ENCODE results near the gene PANK4.

Gene PANK4

GRCh38 chr1:2509589-2509988 lies 16.8 kb downstream of the PANK4 start:
- DNase-seq (ENCODE audit: low read depth), result no peak
- TF ChIP-seq CTCF (conservative IDR thresholded peaks at IDR 0.05; ENCODE audit: low read length), result no peak
- H3K4me3 ChIP-seq (ENCODE audit: low read length), result no peak overlapping the region

- no peak for TF ChIP-seq CTCF (conservative IDR thresholded peaks at IDR 0.05; ENCODE audit: low read length)
- no peak overlapping the region for H3K4me3 ChIP-seq (ENCODE audit: low read length)
- DNase-seq (ENCODE audit: low read depth), result no peak
Measured at GRCh38 chr1:2508751-2509150, 17.6 kb downstream of the PANK4 start.

GRCh38 chr1:2508180-2508579 lies 18.2 kb downstream of the PANK4 start:
- DNase-seq (ENCODE audit: low read depth), result no peak
- TF ChIP-seq CTCF (conservative IDR thresholded peaks at IDR 0.05; ENCODE audit: low read length), result no peak
- H3K4me3 ChIP-seq (ENCODE audit: low read length), result no peak overlapping the region

- no peak for TF ChIP-seq CTCF (conservative IDR thresholded peaks at IDR 0.05; ENCODE audit: low read length)
- H3K4me3 ChIP-seq (ENCODE audit: low read length), result no peak overlapping the region
- no peak for DNase-seq (ENCODE audit: low read depth)
Measured at GRCh38 chr1:2507744-2508155, 18.6 kb downstream of the PANK4 start.

- no peak overlapping the region for H3K4me3 ChIP-seq (ENCODE audit: low read length)
- no peak for TF ChIP-seq CTCF (conservative IDR thresholded peaks at IDR 0.05; ENCODE audit: low read length)
- no peak for DNase-seq (ENCODE audit: low read depth)
Measured at GRCh38 chr1:2506901-2507565, 19.4 kb downstream of the PANK4 start.

GRCh38 chr1:2506007-2506860 lies 20.2 kb downstream of the PANK4 start:
- H3K4me3 ChIP-seq (ENCODE audit: low read length), result no peak overlapping the region
- TF ChIP-seq CTCF (conservative IDR thresholded peaks at IDR 0.05; ENCODE audit: low read length), result no peak
- no peak for DNase-seq (ENCODE audit: low read depth)
